ENCODE measurements around the gene CYP46A1.

Gene CYP46A1

GRCh38 chr14:99716850-99717681 is 33.0 kb downstream of the CYP46A1 start:
- DNase-seq, result no peak

DNA sequence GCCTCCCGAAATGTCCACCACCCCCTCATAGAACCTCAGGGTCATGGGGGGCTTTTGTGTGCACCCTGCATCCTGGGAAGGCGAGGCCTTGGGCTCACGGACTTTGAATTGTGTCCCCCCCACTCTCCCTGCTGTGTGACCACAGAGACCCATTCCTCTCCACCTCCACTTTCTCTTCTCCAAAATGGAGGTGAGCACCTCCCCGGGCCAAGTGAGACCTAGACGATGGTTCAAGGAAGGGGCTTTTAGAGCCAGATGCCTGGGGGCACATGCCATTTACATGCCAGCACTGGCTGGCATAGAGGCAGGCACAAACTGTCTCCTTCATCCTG is 33.5 kb downstream of the CYP46A1 start:
- DNase-seq, result no peak

GRCh38 chr14:99718031-99718810 is 34.1 kb downstream of the CYP46A1 start:
- DNase-seq, result no peak

GRCh38 chr14:99718811-99719192 is 34.7 kb downstream of the CYP46A1 start:
- DNase-seq, result no peak

DNA sequence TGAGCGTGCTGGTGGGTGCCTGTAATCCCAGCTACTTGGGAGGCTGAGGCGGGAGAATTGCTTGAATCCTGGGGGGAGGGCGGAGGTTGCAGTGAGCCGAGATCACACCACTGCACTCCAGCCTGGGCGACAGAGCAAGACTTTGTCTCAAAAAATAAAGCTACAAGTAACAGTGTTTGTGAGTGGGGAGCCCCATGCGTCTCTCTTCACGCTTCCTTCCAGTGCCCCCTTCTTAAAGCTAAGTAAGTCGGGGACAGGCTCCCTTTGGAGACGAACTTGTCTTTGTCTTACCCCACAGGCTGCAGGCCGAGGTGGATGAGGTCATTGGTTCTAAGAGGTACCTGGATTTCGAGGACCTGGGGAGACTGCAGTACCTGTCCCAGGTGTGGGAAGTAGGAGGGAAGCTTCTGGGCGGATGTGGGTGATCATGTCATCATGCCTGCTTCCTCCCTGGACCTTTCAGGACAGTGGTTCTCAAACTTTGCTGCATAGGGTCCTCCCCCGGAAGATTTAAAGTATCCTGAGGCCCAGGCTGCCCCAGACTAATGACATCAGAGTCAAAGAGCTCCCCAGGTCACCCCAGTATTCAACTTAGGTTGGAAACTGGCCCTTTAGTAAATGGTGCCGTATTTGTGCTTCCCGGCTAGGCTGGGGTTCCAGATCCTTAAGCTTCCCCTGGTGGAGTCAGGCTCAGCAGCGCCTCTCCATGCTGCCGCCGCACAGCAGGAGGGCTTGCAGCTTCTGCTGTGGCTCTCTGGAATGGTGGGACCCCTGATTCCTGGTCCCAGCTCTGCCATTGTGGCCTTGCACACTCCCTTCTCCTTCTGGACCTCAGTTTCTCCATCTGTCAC is 37.1 kb downstream of the CYP46A1 start:
- DNase-seq, result no peak

- DNase-seq, result no peak
Measured at GRCh38 chr14:99721792-99722516, 37.9 kb downstream of the CYP46A1 start.

- DNase-seq, result no peak
Measured at GRCh38 chr14:99722741-99723140, 38.6 kb downstream of the CYP46A1 start.

DNA sequence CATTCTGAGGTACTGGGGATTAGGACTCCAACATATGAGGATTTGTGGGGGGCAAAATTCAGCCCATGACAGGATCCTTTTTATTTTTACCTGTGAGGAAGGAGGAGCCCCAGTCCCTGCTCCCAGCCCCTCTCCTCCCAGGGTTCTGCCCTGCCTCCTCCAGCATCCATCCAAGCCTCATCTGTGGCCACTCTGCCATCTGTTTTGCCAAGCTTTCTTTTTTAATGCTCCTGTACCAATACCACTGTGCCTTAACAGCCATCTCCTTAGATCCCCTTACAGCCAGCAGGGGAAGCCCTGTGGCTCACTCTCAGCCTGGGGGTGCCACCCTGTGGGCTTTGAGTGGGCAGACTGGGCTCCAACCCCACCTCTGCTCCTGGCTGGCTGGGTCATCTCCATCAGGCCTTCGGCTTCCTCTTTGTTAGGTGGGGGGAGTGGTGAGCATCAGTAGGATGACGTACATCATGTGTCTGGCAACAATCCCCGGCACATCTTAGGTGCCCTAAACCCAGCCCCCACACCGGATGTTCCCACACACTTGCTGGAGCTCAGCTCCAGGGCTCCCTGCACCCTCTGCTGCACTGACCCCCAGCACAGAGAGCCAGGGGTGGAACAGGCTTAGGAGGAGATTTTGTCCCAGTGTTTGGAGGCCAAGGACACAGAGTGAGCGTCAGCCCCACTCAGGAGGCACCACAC is 40.2 kb downstream of the CYP46A1 start:
- no peak for DNase-seq

DNA sequence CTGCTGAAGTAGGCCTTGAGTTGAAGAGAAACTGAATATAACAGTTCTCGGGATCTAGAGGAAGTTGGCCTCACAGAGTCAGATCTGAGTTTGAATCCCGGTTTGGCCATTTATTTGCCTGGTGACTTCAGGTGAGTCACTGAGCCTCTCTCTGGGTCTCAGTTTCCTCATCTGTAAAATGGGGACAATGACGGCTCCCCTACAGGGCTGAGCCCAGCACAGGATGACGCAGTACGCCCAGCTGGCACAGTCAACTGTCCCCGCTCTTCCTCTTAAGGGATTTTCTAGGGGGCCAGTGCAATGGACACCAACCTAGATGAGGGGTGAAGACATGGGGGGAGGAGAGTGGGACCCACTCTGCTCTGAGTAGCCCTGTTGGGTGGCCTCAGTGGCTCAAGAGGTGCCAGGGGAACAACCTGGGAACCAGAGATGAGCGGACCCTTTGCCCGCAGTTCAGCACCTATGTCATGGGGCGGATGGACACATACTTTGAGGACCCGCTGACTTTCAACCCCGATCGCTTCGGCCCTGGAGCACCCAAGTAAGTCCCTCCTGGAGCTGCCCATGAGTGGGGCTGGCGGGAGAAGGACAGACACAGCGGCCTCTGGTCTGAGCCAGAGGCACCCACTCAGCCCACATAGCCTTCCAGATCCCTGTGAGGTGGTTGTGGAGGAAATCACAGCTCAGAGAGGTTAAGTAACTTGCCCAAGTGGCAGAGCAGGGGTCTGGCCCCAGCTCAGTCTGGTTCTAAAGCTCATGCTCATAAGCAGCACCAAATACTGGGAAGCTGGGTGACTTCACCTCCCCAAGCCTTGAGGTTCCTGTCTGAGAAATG is 41.1 kb downstream of the CYP46A1 start:
- DNase-seq, result no peak

DNA sequence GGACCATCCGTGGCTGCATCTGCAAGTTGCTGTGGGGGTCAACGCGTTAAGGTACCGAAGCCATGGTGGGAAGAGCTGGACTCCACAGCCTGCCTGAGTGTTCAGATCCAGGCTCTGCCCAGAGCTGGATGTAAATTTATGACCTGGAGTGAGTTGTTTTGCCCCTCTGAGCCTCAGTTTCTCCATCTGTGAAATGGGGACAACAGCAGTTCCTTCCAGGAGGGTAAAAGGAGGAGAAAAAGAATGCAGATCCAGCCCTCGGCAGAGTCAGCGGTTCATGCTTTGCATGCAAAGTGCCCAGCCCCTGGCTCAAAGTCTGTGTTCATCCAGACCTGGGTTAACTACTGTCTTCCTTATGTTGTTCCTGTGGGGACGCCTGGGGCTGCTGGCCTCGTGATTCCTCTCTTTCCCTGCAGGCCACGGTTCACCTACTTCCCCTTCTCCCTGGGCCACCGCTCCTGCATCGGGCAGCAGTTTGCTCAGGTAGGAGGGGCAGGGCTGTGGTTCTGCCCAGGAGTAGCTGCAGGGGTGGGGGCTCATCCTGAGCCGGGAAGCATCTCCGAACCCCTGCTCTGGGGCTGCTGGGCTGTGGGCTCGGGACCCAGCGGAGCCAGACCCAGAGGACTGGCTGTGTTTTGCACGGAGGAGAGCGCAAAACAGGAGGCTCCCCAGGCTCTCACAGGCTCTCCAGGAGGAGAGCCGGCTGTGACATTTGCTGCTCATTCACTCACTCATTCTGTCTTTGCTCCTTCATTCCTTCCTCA is 41.9 kb downstream of the CYP46A1 start:
- DNase-seq, result no peak

GRCh38 chr14:99726538-99727095 is 42.5 kb downstream of the CYP46A1 start:
- no peak for DNase-seq

- DNase-seq, result no peak
Measured at GRCh38 chr14:99727096-99727870, 43.2 kb downstream of the CYP46A1 start.

GRCh38 chr14:99728231-99728920 is 44.3 kb downstream of the CYP46A1 start:
- DNase-seq, result no peak

DNA sequence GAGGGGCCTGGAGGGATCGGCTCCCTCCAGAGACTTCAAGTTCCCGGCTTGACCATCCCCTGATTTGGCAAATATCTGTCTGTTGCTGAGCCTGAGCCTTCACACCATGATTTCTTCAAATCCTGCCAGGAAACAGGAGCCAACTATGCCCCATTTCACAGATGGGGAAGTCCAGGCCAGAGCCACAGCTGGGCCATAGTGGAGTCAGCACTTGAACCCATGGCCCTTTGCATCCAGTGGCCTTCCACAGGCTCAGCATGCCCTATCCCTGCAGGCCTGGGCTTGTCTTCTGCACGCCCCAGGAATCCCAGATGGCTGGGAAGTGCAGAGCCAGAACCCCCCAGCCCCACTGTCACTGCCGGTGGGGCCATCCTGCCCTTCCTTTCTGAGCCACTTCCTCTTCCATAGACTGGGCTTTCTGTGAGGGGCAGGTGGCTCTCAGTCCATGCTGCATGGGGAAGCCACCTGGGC is 44.9 kb downstream of the CYP46A1 start:
- DNase-seq, result no peak

DNA sequence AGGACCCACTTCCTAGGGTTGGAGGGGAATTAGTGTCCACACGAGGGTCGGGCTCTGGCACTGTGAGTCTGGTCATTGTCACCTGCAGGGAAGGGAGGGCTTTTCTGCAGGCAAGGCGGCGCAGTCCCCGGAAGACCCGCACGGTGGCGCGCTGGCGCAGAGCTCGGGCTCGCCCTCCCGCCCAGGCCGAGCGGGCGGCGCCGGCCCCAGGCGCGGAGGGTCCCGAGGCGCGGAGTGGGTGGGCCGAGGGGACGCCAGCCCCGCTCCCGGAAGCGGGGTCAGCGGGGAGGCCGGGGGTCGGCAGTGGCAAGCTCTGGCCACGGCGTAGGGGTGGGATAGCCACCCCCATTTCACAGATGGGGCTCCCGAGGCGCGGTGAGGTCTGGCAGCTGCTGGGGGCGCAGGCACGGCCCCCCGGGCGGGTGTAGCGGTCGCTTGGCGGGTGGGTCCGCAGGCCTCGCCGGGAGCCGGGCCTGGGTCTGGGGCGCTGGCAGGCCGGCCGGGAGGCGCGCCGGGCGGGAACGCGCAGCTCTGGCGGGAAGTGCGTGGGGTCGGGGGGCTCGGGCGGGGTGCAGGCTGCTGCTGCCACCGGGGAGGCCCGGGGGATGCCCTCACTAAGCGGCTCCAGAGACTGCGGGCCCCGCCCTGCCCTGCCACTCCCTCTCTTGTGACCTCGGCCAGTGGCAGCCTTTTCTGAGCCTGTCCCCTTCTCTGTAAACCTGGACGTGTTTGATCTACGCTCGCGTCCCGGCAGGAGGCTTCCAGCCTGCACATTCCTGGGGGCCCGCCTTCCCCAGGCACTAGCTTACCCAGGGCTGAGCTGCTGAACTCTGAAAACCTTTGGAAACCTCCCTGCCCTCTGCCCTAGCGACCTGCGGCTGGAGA is 46.1 kb downstream of the CYP46A1 start:
- no peak for DNase-seq

DNA sequence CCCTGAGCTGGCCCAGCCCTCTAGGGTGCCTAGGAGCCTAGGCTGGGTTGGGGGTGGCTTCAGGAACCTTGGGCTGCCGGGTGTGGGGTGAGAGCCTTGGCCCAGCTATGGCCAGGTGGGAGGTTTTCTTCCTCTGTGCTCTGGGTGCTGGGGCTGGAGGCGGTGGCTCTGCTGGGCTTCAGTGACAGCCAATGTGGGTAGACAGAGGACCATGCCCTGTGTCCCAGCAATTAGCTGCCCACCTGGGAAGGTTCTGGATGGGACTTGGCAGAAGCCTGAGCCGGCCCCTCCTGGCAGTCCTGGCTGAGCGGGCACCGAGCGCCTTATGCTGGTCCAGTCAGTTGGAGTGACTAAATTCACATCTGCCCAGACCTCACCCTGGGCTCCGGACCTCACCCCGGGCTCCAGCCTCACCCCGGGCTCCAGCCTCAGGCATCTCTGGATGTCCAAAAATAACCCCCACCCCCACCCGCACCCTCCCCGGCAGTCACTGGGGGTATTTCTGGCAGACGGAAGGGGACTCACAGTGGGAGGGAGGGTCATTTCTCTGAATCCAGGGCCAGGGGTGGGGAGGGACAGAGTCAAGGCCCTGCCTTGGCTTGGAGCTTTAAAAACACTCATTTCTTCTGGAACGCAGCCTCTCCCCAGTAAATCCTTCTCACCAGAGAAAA is 46.9 kb downstream of the CYP46A1 start:
- no peak for DNase-seq
